Esophagus muscularis mucosa (tissue), 4 donors: ENCODE measurements around the gene RETREG3.

ENCODE experiments used
- EP300 ChIP-seq: sonication (generic); formaldehyde crosslinking; IDR thresholded peaks from one replicate; pipeline ENCODE4 v1.6.1; 2017; ENCODE audit warnings: antibody characterized with exemption
- POLR2A ChIP-seq: fragments of 450-650 bp; IDR thresholded peaks from one replicate; pipeline ENCODE4 v1.6.1; 2017; ENCODE audit warnings: antibody characterized with exemption, moderate library complexity, mild to moderate bottlenecking, low read depth
- POLR2AphosphoS5 ChIP-seq, 2 donors: sonication (generic); formaldehyde crosslinking; IDR thresholded peaks; one replicate each; pipeline ENCODE4 v1.6.1; 2017; ENCODE audit warnings: antibody characterized with exemption in 2 of 2
- TF ChIP-seq, protein P1 (sequence below), 3 experiments: fragments of 200-600 bp in 2 of 3; fragments of 450-650 bp in 1 of 3; sonication (generic) in 2 of 3; IDR thresholded peaks; one replicate each; pipeline ENCODE4 v1.5.1; 2017 to 2019; ENCODE audit warnings: antibody characterized with exemption in 3 of 3, mild to moderate bottlenecking in 2 of 3, moderate library complexity in 1 of 3

DNA sequence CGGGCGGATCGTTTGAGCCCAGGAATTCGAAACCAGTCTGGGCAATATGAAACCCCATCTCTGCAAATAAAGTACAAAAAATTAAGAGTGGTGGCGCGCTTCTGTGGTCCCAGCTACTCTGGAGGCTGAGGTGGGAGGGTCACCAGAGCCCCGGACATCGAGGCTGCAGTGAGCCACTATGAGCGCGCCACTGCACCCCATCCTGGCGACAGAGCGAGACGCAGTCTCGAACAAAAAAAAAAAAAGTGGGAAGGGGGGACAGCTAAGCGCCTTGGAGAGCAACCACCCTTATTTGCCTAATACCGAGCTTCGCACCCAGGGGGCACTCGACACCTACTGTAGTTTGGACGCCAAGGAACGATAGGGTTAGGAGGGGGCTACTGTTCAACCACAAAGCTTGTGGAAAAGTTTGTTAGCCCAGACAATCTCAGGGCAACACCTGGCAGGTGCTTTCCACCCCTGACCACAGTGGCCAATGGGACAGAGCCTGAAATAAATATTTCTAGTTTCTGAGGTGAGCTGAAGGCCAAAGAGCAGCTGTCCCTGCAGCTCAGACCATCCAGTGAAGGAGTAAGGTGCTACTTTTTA is 30.8 kb downstream of the RETREG3 start:
- no peak for TF ChIP-seq EP300
- TF ChIP-seq, protein P1, sequence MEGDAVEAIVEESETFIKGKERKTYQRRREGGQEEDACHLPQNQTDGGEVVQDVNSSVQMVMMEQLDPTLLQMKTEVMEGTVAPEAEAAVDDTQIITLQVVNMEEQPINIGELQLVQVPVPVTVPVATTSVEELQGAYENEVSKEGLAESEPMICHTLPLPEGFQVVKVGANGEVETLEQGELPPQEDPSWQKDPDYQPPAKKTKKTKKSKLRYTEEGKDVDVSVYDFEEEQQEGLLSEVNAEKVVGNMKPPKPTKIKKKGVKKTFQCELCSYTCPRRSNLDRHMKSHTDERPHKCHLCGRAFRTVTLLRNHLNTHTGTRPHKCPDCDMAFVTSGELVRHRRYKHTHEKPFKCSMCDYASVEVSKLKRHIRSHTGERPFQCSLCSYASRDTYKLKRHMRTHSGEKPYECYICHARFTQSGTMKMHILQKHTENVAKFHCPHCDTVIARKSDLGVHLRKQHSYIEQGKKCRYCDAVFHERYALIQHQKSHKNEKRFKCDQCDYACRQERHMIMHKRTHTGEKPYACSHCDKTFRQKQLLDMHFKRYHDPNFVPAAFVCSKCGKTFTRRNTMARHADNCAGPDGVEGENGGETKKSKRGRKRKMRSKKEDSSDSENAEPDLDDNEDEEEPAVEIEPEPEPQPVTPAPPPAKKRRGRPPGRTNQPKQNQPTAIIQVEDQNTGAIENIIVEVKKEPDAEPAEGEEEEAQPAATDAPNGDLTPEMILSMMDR (IDR thresholded peaks at IDR 0.05), result peak; percentile 69 to 81 (median 74)
- TF ChIP-seq POLR2A, result no peak
- TF ChIP-seq POLR2AphosphoS5 (IDR thresholded peaks at IDR 0.05), result no peak
